Neural cell (in vitro differentiated cells): ENCODE results near the gene SCAF4. TPM values are rescaled to one million over a fixed set of nuclear protein-coding genes. Genes with fewer than 3 reads are reported as not detected.

ENCODE experiments used
- H2AFZ ChIP-seq: fragments of 200-600, 300-800 bp; sonication (generic), shearing (Covaris generic); 2 replicates; pipeline ENCODE4 v1.6.0; 2014; ENCODE audit warnings: low read depth, mild to moderate bottlenecking, antibody characterized with exemption, low read length, moderate library complexity
- H3F3A ChIP-seq: fragments of 200-600 bp; shearing (Covaris generic); 2 replicates; pipeline ENCODE4 v1.6.1; 2016; ENCODE audit warnings: mild to moderate bottlenecking, moderate library complexity, mixed read lengths, antibody characterized with exemption, low read length; ENCODE audit not compliant: insufficient read depth, poor library complexity, severe bottlenecking
- H3K27ac ChIP-seq: fragments of 200-600, 300-800 bp; sonication (generic), shearing (Covaris generic); 2 replicates; pipeline ENCODE4 v1.5.1; 2014; ENCODE audit warnings: mild to moderate bottlenecking, low read length, moderate library complexity
- H3K27me3 ChIP-seq: fragments of 300-800, 200-600 bp; sonication (generic), shearing (Covaris generic); 2 replicates; pipeline ENCODE4 v1.6.0; 2014; ENCODE audit warnings: mild to moderate bottlenecking, low read depth, low read length, moderate library complexity; ENCODE audit not compliant: insufficient read depth
- H3K36me3 ChIP-seq: fragments of 300-800, 200-600 bp; sonication (generic), shearing (Covaris generic); 2 replicates; pipeline ENCODE4 v1.5.1; 2014; ENCODE audit warnings: mild to moderate bottlenecking, antibody characterized with exemption, low read length, moderate library complexity; ENCODE audit not compliant: insufficient read depth
- H3K4me2 ChIP-seq: fragments of 300-800, 200-600 bp; sonication (generic), shearing (Covaris generic); 2 replicates; pipeline ENCODE4 v1.6.0; 2014; ENCODE audit warnings: mild to moderate bottlenecking, low read length
- H3K4me3 ChIP-seq: fragments of 300-800, 200-600 bp; sonication (generic), shearing (Covaris generic); 2 replicates; pipeline ENCODE4 v1.5.1; 2014; ENCODE audit warnings: mild to moderate bottlenecking, low read length, moderate library complexity
- H3K79me2 ChIP-seq: fragments of 200-600 bp; shearing (Covaris generic); replicated peaks from 2 replicates; pipeline ENCODE4 v1.6.0; 2014; ENCODE audit warnings: mild to moderate bottlenecking, low read length, moderate library complexity; ENCODE audit not compliant: insufficient read depth
- H3K9ac ChIP-seq: fragments of 300-800, 200-600 bp; sonication (generic), shearing (Covaris generic); 2 replicates; pipeline ENCODE4 v1.6.1; 2016; ENCODE audit warnings: mild to moderate bottlenecking, low read length, mixed read lengths
- H3K9me2 ChIP-seq: fragments of 200-600 bp; shearing (Covaris generic); 2 replicates; pipeline ENCODE4 v1.6.1; 2016; ENCODE audit warnings: mild to moderate bottlenecking, low read length, mixed read lengths; ENCODE audit not compliant: insufficient read depth
- H3K9me3 ChIP-seq: fragments of 200-600, 300-800 bp; sonication (generic), shearing (Covaris generic); 2 replicates; pipeline ENCODE4 v1.6.1; 2016; ENCODE audit warnings: mild to moderate bottlenecking, mixed run types, low read length, moderate library complexity, mixed read lengths
- H4K20me1 ChIP-seq: fragments of 200-600 bp; shearing (Covaris generic); 2 replicates; pipeline ENCODE4 v1.6.1; 2016; ENCODE audit warnings: mild to moderate bottlenecking, mixed run types; ENCODE audit not compliant: insufficient read depth
- CTCF ChIP-seq: fragments of 450-650 bp; IDR thresholded peaks from 2 replicates; pipeline ENCODE4 v1.5.1; 2014; ENCODE audit warnings: antibody characterized with exemption, mild to moderate bottlenecking, moderate library complexity; ENCODE audit not compliant: poor library complexity, severe bottlenecking
- EP300 ChIP-seq: fragments of 450-650 bp; conservative IDR thresholded peaks from 2 replicates; pipeline ENCODE4 v1.6.1; 2014; ENCODE audit warnings: antibody characterized with exemption, mild to moderate bottlenecking, moderate library complexity; ENCODE audit not compliant: poor library complexity, severe bottlenecking
- EZH2 ChIP-seq: fragments of 200-600, 300-800 bp; shearing (Covaris generic), sonication (generic); IDR thresholded peaks from 2 replicates; pipeline ENCODE4 v1.6.1; 2014; ENCODE audit warnings: antibody characterized with exemption, low read length, borderline replicate concordance, mild to moderate bottlenecking; ENCODE audit not compliant: insufficient read depth, poor library complexity, severe bottlenecking
- MXI1 ChIP-seq: fragments of 450-650 bp; conservative IDR thresholded peaks from 2 replicates; pipeline ENCODE4 v1.6.1; 2014; ENCODE audit warnings: antibody characterized with exemption, mild to moderate bottlenecking; ENCODE audit not compliant: poor library complexity, severe bottlenecking
- POLR2AphosphoS5 ChIP-seq: IDR thresholded peaks from 2 replicates; pipeline ENCODE4 v1.6.1; 2012
- RAD21 ChIP-seq: fragments of 450-650 bp; conservative IDR thresholded peaks from 2 replicates; pipeline ENCODE4 v1.6.1; 2014; ENCODE audit warnings: antibody characterized with exemption, mild to moderate bottlenecking, moderate library complexity
- REST ChIP-seq: IDR thresholded peaks from 2 replicates; pipeline ENCODE4 v1.6.1; 2012; ENCODE audit warnings: borderline replicate concordance
- SMC3 ChIP-seq: fragments of 450-650 bp; conservative IDR thresholded peaks from 2 replicates; pipeline ENCODE4 v1.6.1; 2014; ENCODE audit warnings: antibody characterized with exemption, mild to moderate bottlenecking, moderate library complexity; ENCODE audit not compliant: poor library complexity
- TAF1 ChIP-seq: IDR thresholded peaks from 2 replicates; pipeline ENCODE4 v1.6.1; 2012; ENCODE audit warnings: low read depth
- polyA plus RNA-seq: library from polyadenylated mRNA; depleted of rRNA; stranded (reverse); fragments of >200 nt; gene quantifications from 2 replicates; pipeline ENCODE4 v1.2.3, GENCODE V29; 2014

The SCAF4 gene
- polyA plus RNA-seq, 1 donor from 2014 or later: 5.4 TPM

- Histone ChIP-seq H3K9ac (no peak overlapping the region), H3K4me3 (no peak overlapping the region), H3K36me3 (no peaks in the 10 kb centered on the region), H3K79me2 (peaks cover 85% of the 10 kb centered on the region), H3K4me2 (no peak overlapping the region), H3K9me3 (no peaks in the 10 kb centered on the region), H3K9me2 (no peaks in the 10 kb centered on the region), H3K27me3 (no peaks in the 10 kb centered on the region), H3F3A (no peaks in the 10 kb centered on the region), H4K20me1 (no peaks in the 10 kb centered on the region), H2AFZ (no peak overlapping the region), H3K27ac (no peak overlapping the region)
- no peak for TF ChIP-seq EZH2
Measured at GRCh38 chr21:31727181-31727580, 4.7 kb downstream of the SCAF4 start.

- Histone ChIP-seq H2AFZ (no peak overlapping the region), H3F3A (no peaks in the 10 kb centered on the region), H3K79me2 (peaks cover 92% of the 10 kb centered on the region), H3K9me2 (no peaks in the 10 kb centered on the region), H3K4me3 (no peak overlapping the region), H3K9me3 (no peaks in the 10 kb centered on the region), H3K27me3 (no peaks in the 10 kb centered on the region), H3K4me2 (no peak overlapping the region), H3K9ac (no peak overlapping the region), H3K36me3 (no peaks in the 10 kb centered on the region), H4K20me1 (no peaks in the 10 kb centered on the region), H3K27ac (no peak overlapping the region)
- TF ChIP-seq SMC3 (no peak), POLR2AphosphoS5 (no peak), REST (no peak), EZH2 (no peak), RAD21 (no peak), MXI1 (no peak), TAF1 (no peak), CTCF (no peak), EP300 (no peak)
Measured at GRCh38 chr21:31726407-31726806, 5.5 kb downstream of the SCAF4 start.
